GM12873 (cell line): ENCODE results near the gene BAD.

Experiments used
- CTCF ChIP-seq: IDR thresholded peaks from 2 replicates; pipeline ENCODE4 v1.5.1; 2012; ENCODE audit warnings: low read depth, mild to moderate bottlenecking, moderate library complexity, low read length, control low read depth; ENCODE audit not compliant: insufficient read depth; ENCODE audit errors: missing control alignments

BAD gene

GRCh38 chr11:64244966-64245365, 39.5 kb downstream of the BAD start:
- TF ChIP-seq CTCF: no peak

DNA sequence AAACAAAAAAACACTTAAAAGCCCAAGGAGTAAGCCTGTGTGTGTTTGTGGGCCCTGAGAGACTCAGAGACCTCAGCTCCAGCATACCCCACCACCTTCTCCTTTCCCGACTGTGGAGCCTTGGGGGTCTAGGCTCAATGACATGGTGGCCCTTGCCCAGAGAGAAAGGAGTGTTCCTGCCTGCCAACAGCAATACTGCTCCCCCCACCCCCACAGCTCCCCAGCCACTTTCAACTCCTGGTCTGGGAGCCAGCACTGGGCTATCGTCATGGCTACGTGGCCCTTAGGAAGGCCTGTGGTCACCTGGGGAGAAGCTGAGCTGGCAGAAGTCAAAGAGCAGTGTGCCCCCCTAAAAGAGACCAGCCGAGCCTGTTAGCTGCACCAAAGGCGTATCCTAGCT, 40.4 kb downstream of the BAD start:
- TF ChIP-seq CTCF: no peak

- TF ChIP-seq CTCF: no peak
Measured at GRCh38 chr11:64243236-64243854, 41.1 kb downstream of the BAD start.

GRCh38 chr11:64241491-64242374, 42.7 kb downstream of the BAD start:
- TF ChIP-seq CTCF: peak; percentile 12

DNA sequence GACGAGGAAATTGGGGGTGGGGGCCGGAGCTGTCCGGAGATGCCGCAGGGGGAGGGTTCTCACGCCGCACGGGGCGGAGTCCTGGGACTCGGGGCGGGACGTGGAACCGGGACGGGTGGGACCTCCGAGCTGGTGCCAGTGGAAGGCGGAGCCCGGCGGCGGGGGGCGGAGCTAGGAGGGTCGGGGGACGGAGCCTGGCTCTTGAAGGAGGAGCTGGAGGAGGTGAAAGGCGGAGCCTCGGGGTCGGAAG, 43.3 kb downstream of the BAD start:
- TF ChIP-seq CTCF: no peak

GRCh38 chr11:64240435-64241240, 43.8 kb downstream of the BAD start, which contains the start of gene FKBP2:
Gene FKBP2, plus strand, starts transcription at chr11:64241095. Its CDS starts 1,293 bp downstream, at chr11:64242388.
- no peak for TF ChIP-seq CTCF
